ENCODE measurements around the gene DHRS4. TPM values are rescaled to one million over a fixed set of nuclear protein-coding genes. Genes with fewer than 3 reads are reported as not detected.

DHRS4 gene
- total and polyA plus RNA-seq, 2 of the 13 experiments (the other 11 are each of a cell fraction or from before 2014, with no cell fraction given): 23.9 to 45.1 TPM

- TF ChIP-seq AFF4 (CRISPR knock-in tag; IDR thresholded peaks at IDR 0.05) (peak; percentile 32; the same call in 1 of the 2 replicates), REL (CRISPR knock-in tag; conservative IDR thresholded peaks at IDR 0.05) (0 out of 2 replicates have a peak, but pooled peaks have one; percentile 16), FOXK1 (CRISPR knock-in tag; IDR thresholded peaks at IDR 0.05; ENCODE audit: borderline replicate concordance, low read depth) (0 out of 2 replicates have a peak, but pooled peaks have one; percentile 64), THAP11 (CRISPR knock-in tag; IDR thresholded peaks at IDR 0.05) (peak; percentile 40; the same call in 1 of the 2 replicates), ZNF503 (CRISPR knock-in tag; IDR thresholded peaks at IDR 0.05) (0 out of 2 replicates have a peak, but pooled peaks have one; percentile 28), ZNF646 (CRISPR knock-in tag; IDR thresholded peaks at IDR 0.05) (0 out of 2 replicates have a peak, but pooled peaks have one; percentile 32), ZMYM4 (CRISPR knock-in tag; IDR thresholded peaks at IDR 0.05) (peak; percentile 79), ZNF605 (CRISPR knock-in tag; IDR thresholded peaks at IDR 0.05) (peak; percentile 62; the same call in 1 of the 2 replicates), PAXIP1 (CRISPR knock-in tag; conservative IDR thresholded peaks at IDR 0.05) (peak; percentile 96), HMG20A (CRISPR knock-in tag; IDR thresholded peaks at IDR 0.05; ENCODE audit: borderline replicate concordance) (peak; percentile 67; the same call in 1 of the 2 replicates), ATF7-NPFF (CRISPR knock-in tag; IDR thresholded peaks at IDR 0.05; ENCODE audit: low read depth) (0 out of 2 replicates have a peak, but pooled peaks have one; percentile 31)
Measured at GRCh38 chr14:23981951-23982813, 28.6 kb downstream of the DHRS4 start (continued).
